GM13977 (cell line): Measurements from ENCODE around the gene OGG1.

Experiments used
- DNase-seq: peaks from one replicate; pipeline ENCODE4 v3.0.0; 2012; ENCODE audit warnings: low spot score
- CTCF ChIP-seq: IDR thresholded peaks from 2 replicates; pipeline ENCODE4 v1.5.1; 2012; ENCODE audit warnings: mild to moderate bottlenecking, control low read depth; ENCODE audit not compliant: insufficient read depth; ENCODE audit errors: extremely low read depth, missing control alignments
- in situ Hi-C: fragments of 300-500 bp; cut with MboI; formaldehyde crosslinking; loops from one replicate; pipeline ENCODE4 v1.12.0; 2022; ENCODE audit warnings: low sequenced_read_pairs, low pct_unique_long_range_greater_than_20kb, mixed read lengths, inconsistent platforms; ENCODE audit not compliant: unreplicated experiment

OGG1 gene

GRCh38 chr3:9744162-9744561 is 5.6 kb upstream of the OGG1 start:
- no peak for DNase-seq
- in situ Hi-C loops: no loop called here
- TF ChIP-seq CTCF: no peak

GRCh38 chr3:9745521-9745920 is 4.2 kb upstream of the OGG1 start:
- in situ Hi-C loops: no loop called here
- TF ChIP-seq CTCF: no peak
- DNase-seq: no peak

GRCh38 chr3:9746330-9746729 is 3.4 kb upstream of the OGG1 start:
- DNase-seq: no peak
- TF ChIP-seq CTCF: no peak
- in situ Hi-C loops: no loop called here

GRCh38 chr3:9747267-9747666 is 2.5 kb upstream of the OGG1 start:
- no peak for TF ChIP-seq CTCF
- DNase-seq: no peak
- in situ Hi-C loops: no loop called here

- DNase-seq: no peak
- in situ Hi-C loops: no loop called here
- no peak for TF ChIP-seq CTCF
These were observed 1.7 kb upstream of the OGG1 start for GRCh38 chr3:9748031-9748430.

GRCh38 chr3:9749296-9749644 is 482 bp upstream of the OGG1 start:
- in situ Hi-C loops: no loop called here
- no peak for TF ChIP-seq CTCF
- no peak for DNase-seq
